Fibroblast of lung (primary cell): Measurements from ENCODE around the gene GADL1.

Source experiments
- CTCF ChIP-seq, 2 donors: IDR thresholded peaks in 1 of 2; conservative IDR thresholded peaks in 1 of 2; 1 replicate in 1 of 2; 2 replicates in 1 of 2; pipeline ENCODE4 v1.5.1; 2011 to 2012; ENCODE audit warnings: low read length in 2 of 2, control low read depth in 1 of 2, inconsistent platforms in 1 of 2, low read depth in 1 of 2, mild to moderate bottlenecking in 1 of 2
- EZH2 ChIP-seq: IDR thresholded peaks from 2 replicates; pipeline ENCODE4 v1.5.1; 2012; ENCODE audit warnings: low read length, control low read depth, mild to moderate bottlenecking; ENCODE audit errors: missing control alignments

- TF ChIP-seq CTCF (conservative IDR thresholded peaks at IDR 0.05 in 1 of 2, IDR thresholded peaks at IDR 0.05 in 1 of 2; ENCODE audit: low read depth in 1 of 2, low read length in 2 of 2) = no peak
- no peak for TF ChIP-seq EZH2
Observed at GRCh38 chr3:30914696-30915095, 20.2 kb upstream of the GADL1 start.
